GM23338 (cell line): Measurements from ENCODE around the gene NRG3. TPM values are rescaled to one million over a fixed set of nuclear protein-coding genes. Genes with fewer than 3 reads are reported as not detected.

Experiments
- ATAC-seq: fragments of 200-7000 bp; cut with Tn5 transposase; 3 replicates; pipeline ENCODE4 v1.9.1; 2020
- DNase-seq: peaks from one replicate; pipeline ENCODE4 v3.0.0-alpha.2; 2015; ENCODE audit warnings: low spot score
- H2AFZ ChIP-seq: fragments of 200-600 bp; sonication (generic); 2 replicates; pipeline ENCODE4 v1.8.0; 2016; ENCODE audit warnings: antibody characterized with exemption, mild to moderate bottlenecking, moderate library complexity
- H3F3A ChIP-seq: fragments of 200-600 bp; sonication (generic); replicated peaks from 2 replicates; pipeline ENCODE4 v1.8.0; 2017; ENCODE audit warnings: antibody characterized with exemption, mixed run types, low read depth
- H3K27ac ChIP-seq: fragments of 200-600 bp; sonication (generic); 2 replicates; pipeline ENCODE4 v1.6.1; 2016; ENCODE audit warnings: low read depth
- H3K27me3 ChIP-seq: fragments of 200-600 bp; sonication (generic); 2 replicates; pipeline ENCODE4 v1.8.0; 2016; ENCODE audit warnings: mild to moderate bottlenecking, mixed run types, moderate library complexity; ENCODE audit not compliant: insufficient read depth
- H3K36me3 ChIP-seq: fragments of 200-600 bp; sonication (generic); 2 replicates; pipeline ENCODE4 v1.8.0; 2016; ENCODE audit warnings: mild to moderate bottlenecking; ENCODE audit not compliant: insufficient read depth
- H3K4me1 ChIP-seq: fragments of 200-600 bp; sonication (generic); 2 replicates; pipeline ENCODE4 v1.8.0; 2016; ENCODE audit warnings: mild to moderate bottlenecking, moderate library complexity; ENCODE audit not compliant: insufficient read depth
- H3K4me2 ChIP-seq: fragments of 200-600 bp; sonication (generic); 2 replicates; pipeline ENCODE4 v1.7.1; 2017; ENCODE audit warnings: mixed run types
- H3K4me3 ChIP-seq: fragments of 200-600 bp; sonication (generic); 2 replicates; pipeline ENCODE4 v1.6.1; 2016; ENCODE audit warnings: mixed run types
- H3K79me2 ChIP-seq: fragments of 200-600 bp; sonication (generic); replicated peaks from 2 replicates; pipeline ENCODE4 v1.8.0; 2017; ENCODE audit warnings: mild to moderate bottlenecking; ENCODE audit not compliant: insufficient read depth
- H3K9me2 ChIP-seq: fragments of 200-600 bp; sonication (generic); 2 replicates; pipeline ENCODE4 v1.8.0; 2017; ENCODE audit not compliant: insufficient read depth
- H4K20me1 ChIP-seq: fragments of 200-600 bp; sonication (generic); replicated peaks from 2 replicates; pipeline ENCODE4 v1.8.0; 2017; ENCODE audit warnings: mild to moderate bottlenecking; ENCODE audit not compliant: insufficient read depth
- H3K27ac Mint-ChIP-seq: 2 replicates; pipeline ENCODE4 v1.8.0; 2020; ENCODE audit warnings: inconsistent platforms, mild to moderate bottlenecking, moderate library complexity, mixed read lengths
- H3K27me3 Mint-ChIP-seq: 3 replicates; pipeline ENCODE4 v1.8.0; 2022; ENCODE audit warnings: low read depth, mild to moderate bottlenecking, moderate library complexity, mixed read lengths, inconsistent platforms; ENCODE audit not compliant: insufficient read depth, poor library complexity
- H3K36me3 Mint-ChIP-seq: 3 replicates; pipeline ENCODE4 v1.8.0; 2021; ENCODE audit warnings: low read depth, mild to moderate bottlenecking, inconsistent platforms, moderate library complexity, mixed read lengths
- H3K4me1 Mint-ChIP-seq: 3 replicates; pipeline ENCODE4 v1.8.0; 2020; ENCODE audit warnings: mild to moderate bottlenecking, inconsistent platforms, mixed read lengths
- H3K4me3 Mint-ChIP-seq: 3 replicates; pipeline ENCODE4 v1.8.0; 2021; ENCODE audit warnings: moderate library complexity, mild to moderate bottlenecking, inconsistent platforms, mixed read lengths
- H3K9me3 Mint-ChIP-seq: 3 replicates; pipeline ENCODE4 v1.8.0; 2020; ENCODE audit warnings: moderate library complexity, mild to moderate bottlenecking, inconsistent platforms, mixed read lengths
- CTCF ChIP-seq, 2 experiments: fragments of 200-600 bp in 1 of 2; sonication (generic) in 1 of 2; conservative IDR thresholded peaks; 2 replicates each; pipeline versions ENCODE4 v1.5.1 to v1.6.1; 2016 to 2017; ENCODE audit warnings: antibody characterized with exemption in 2 of 2, low read depth in 2 of 2, mild to moderate bottlenecking in 2 of 2, moderate library complexity in 1 of 2
- ETS1 ChIP-seq: IDR thresholded peaks from 2 replicates; pipeline ENCODE4 v1.6.1; 2016; ENCODE audit warnings: antibody characterized with exemption
- EZH2 ChIP-seq: fragments of 200-600 bp; sonication (generic); IDR thresholded peaks from one replicate; pipeline ENCODE4 v1.8.0; 2017; ENCODE audit warnings: antibody characterized with exemption, mild to moderate bottlenecking, low read depth; ENCODE audit not compliant: unreplicated experiment
- EZH2phosphoT487 ChIP-seq: fragments of 200-600 bp; sonication (generic); IDR thresholded peaks from one replicate; pipeline ENCODE4 v1.8.1; 2018; ENCODE audit warnings: antibody characterized with exemption; ENCODE audit not compliant: unreplicated experiment
- NANOG ChIP-seq: IDR thresholded peaks from 2 replicates; pipeline ENCODE4 v1.6.1; 2016; ENCODE audit warnings: antibody characterized with exemption, borderline replicate concordance
- POLR2AphosphoS5 ChIP-seq: IDR thresholded peaks from 2 replicates; pipeline ENCODE4 v1.6.1; 2016; ENCODE audit warnings: antibody characterized with exemption, low read depth
- STAT1 ChIP-seq: IDR thresholded peaks from one replicate; pipeline ENCODE4 v1.6.1; 2016; ENCODE audit warnings: antibody characterized with exemption; ENCODE audit not compliant: unreplicated experiment
- ZNF114 ChIP-seq: fragments of 250-450 bp; sonication (Bioruptor Pico); IDR thresholded peaks from 2 replicates; pipeline ENCODE4 v1.5.0; 2020; ENCODE audit warnings: mild to moderate bottlenecking, moderate library complexity
- ZNF462 ChIP-seq: fragments of 250-450 bp; sonication (Bioruptor Pico); IDR thresholded peaks from 2 replicates; pipeline ENCODE4 v1.5.0; 2020; ENCODE audit warnings: mild to moderate bottlenecking, moderate library complexity
- polyA plus RNA-seq: library from polyadenylated mRNA; unstranded; fragments of >200 nt; fragmentation: Nextera tagmentation; extraction: Ambion mirVana; gene quantifications from 2 replicates; pipeline ENCODE4 v1.2.1, GENCODE V29; 2016
- total RNA-seq: library from RNA; depleted of rRNA; stranded (reverse); fragments of >200 nt; shearing (Covaris generic); gene quantifications from 2 replicates; pipeline ENCODE4 v1.2.3, GENCODE V29; 2014

NRG3 gene
- total and polyA plus RNA-seq, 2 experiments from 2014 or later: 1.9 to 3.9 TPM

GRCh38 chr10:82969405-82969804 is 1094.4 kb downstream of the NRG3 start:
- Mint-ChIP-seq H3K4me3 (no peak overlapping the region), H3K9me3 (no peaks in the 10 kb centered on the region), H3K36me3 (no peaks in the 10 kb centered on the region), H3K27me3 (peaks cover 3% of the 10 kb centered on the region), H3K4me1 (peaks cover 14% of the 10 kb centered on the region), H3K27ac (no peak overlapping the region)
- Histone ChIP-seq H3K4me3 (no peak overlapping the region), H3K9me2 (no peaks in the 10 kb centered on the region), H3K36me3 (no peaks in the 10 kb centered on the region), H4K20me1 (no peaks in the 10 kb centered on the region), H3K4me2 (no peak overlapping the region), H3K27ac (no peak overlapping the region), H3K4me1 (peaks cover 6% of the 10 kb centered on the region), H3K27me3 (no peaks in the 10 kb centered on the region), H3K79me2 (no peaks in the 10 kb centered on the region), H2AFZ (no peak overlapping the region), H3F3A (no peaks in the 10 kb centered on the region)
- TF ChIP-seq CTCF (conservative IDR thresholded peaks at IDR 0.05; ENCODE audit: low read depth in 2 of 2) (peak; percentile 64 to 66), ZNF462 (no peak)
- DNase-seq (peak; percentile 36), ATAC-seq (no peak)

GRCh38 chr10:82980321-82980720 is 1105.3 kb downstream of the NRG3 start:
- Histone ChIP-seq H3K27ac (no peak overlapping the region), H3K27me3 (no peaks in the 10 kb centered on the region), H3F3A (no peaks in the 10 kb centered on the region), H3K4me3 (no peak overlapping the region), H3K9me2 (0 out of 2 replicates have a peak, but pooled peaks cover 6% of the 10 kb centered on the region), H3K4me2 (no peak overlapping the region), H3K36me3 (no peaks in the 10 kb centered on the region), H2AFZ (no peak overlapping the region), H3K79me2 (no peaks in the 10 kb centered on the region), H4K20me1 (no peaks in the 10 kb centered on the region), H3K4me1 (no peaks in the 10 kb centered on the region)
- Mint-ChIP-seq H3K9me3 (no peaks in the 10 kb centered on the region), H3K4me3 (no peak overlapping the region), H3K27ac (no peak overlapping the region), H3K27me3 (no peaks in the 10 kb centered on the region), H3K4me1 (peaks cover 12% of the 10 kb centered on the region), H3K36me3 (no peaks in the 10 kb centered on the region)
- ATAC-seq: no peak
- no peak for TF ChIP-seq EZH2phosphoT487
- TF ChIP-seq ZNF114: no peak
- no peak for TF ChIP-seq STAT1
- TF ChIP-seq ETS1: no peak
- TF ChIP-seq POLR2AphosphoS5: no peak
- TF ChIP-seq NANOG: no peak
- TF ChIP-seq EZH2: no peak
- DNase-seq: no peak
